ENCODE measurements around the gene SHTN1. TPM values are rescaled to one million over a fixed set of nuclear protein-coding genes. Genes with fewer than 3 reads are reported as not detected.

The SHTN1 gene
- total and polyA plus RNA-seq, 2 of the 4 experiments (the other 2 are of a cell fraction): 0.54 to 2.3 TPM

- H3K18ac ChIP-seq (ENCODE audit: low read depth, low read length): no peak overlapping the region
- H3K4me1 ChIP-seq (ENCODE audit: control insufficient read depth, insufficient read depth, low read length): no peaks in the 10 kb centered on the region; the same call in 1 of the 2 replicates
- H4K8ac ChIP-seq (ENCODE audit: low read depth in 2 of 2, low read length in 2 of 2): no peak overlapping the region
- POLR2A ChIA-PET (ENCODE audit: unreplicated experiment): no interaction called here
- H2BK120ac ChIP-seq (ENCODE audit: low read depth, low read length): no peak overlapping the region
- ATAC-seq (ENCODE audit: low read depth): no peak
- no peaks in the 10 kb centered on the region for H3K9me3 ChIP-seq (ENCODE audit: control insufficient read depth, insufficient read depth, low read length)
- WGBS, 2 experiments (ENCODE audit: extremely low coverage in 2 of 2, insufficient read length in 1 of 2): 71% methylated on average over 1 of the region's 2 CpGs; no CpG with 5 or more reads in 1 of the 2 experiments
- no peak overlapping the region for H3K4me2 ChIP-seq (ENCODE audit: low read depth, low read length)
- H3K9me1 ChIP-seq (ENCODE audit: insufficient read depth, low read length): no peaks in the 10 kb centered on the region
- no peak overlapping the region for H3K27ac ChIP-seq (ENCODE audit: insufficient read depth, low read length)
- peaks cover 3 to 6% of the 10 kb centered on the region in 2 experiments; a peak in 1 of 4 replicates for H3K79me1 ChIP-seq (ENCODE audit: low read depth in 1 of 2, low read length in 2 of 2)
- no peak for DNase-seq
- no peak overlapping the region for H2BK15ac ChIP-seq (ENCODE audit: low read depth, low read length)
- no peaks in the 10 kb centered on the region for H3K36me3 ChIP-seq (ENCODE audit: control insufficient read depth, insufficient read depth, low read length)
- no peak overlapping the region for H3K4ac ChIP-seq (ENCODE audit: low read depth, low read length)
- intact Hi-C loops (cut with micrococcal nuclease): loop anchor here (5.0 to 10.0 kb wide), 2 partner anchors 153 to 164 kb away; partner anchors contain the start of gene ENO4
- dilution Hi-C loops (cut with HindIII; ENCODE audit: low sequenced_read_pairs, unreplicated experiment): no loop called here
- no peak overlapping the region for H2AK5ac ChIP-seq (ENCODE audit: low read depth, low read length)
- no peak overlapping the region for H3K23ac ChIP-seq (ENCODE audit: low read depth, low read length)
- H3K14ac ChIP-seq (replicated peaks; ENCODE audit: low read depth, low read length): no peak overlapping the region
- H3K4me3 ChIP-seq (ENCODE audit: insufficient read depth, low read depth, low read length): no peak overlapping the region
- no peak overlapping the region for H3K9ac ChIP-seq (ENCODE audit: low read depth, low read length)
- no peak overlapping the region for H2BK20ac ChIP-seq (ENCODE audit: low read depth, low read length)
- TF ChIP-seq ELK1 (IDR thresholded peaks at IDR 0.05; ENCODE audit: borderline replicate concordance, low read depth, low read length) (no peak), RAD21 (IDR thresholded peaks at IDR 0.05; ENCODE audit: low read length) (no peak), SMC3 (IDR thresholded peaks at IDR 0.05; ENCODE audit: low read depth, low read length) (no peak), POLR2A (IDR thresholded peaks at IDR 0.05; ENCODE audit: low read depth, low read length) (no peak), RFX5 (IDR thresholded peaks at IDR 0.05; ENCODE audit: low read depth, low read length) (no peak), BHLHE40 (IDR thresholded peaks at IDR 0.05; ENCODE audit: low read depth, low read length) (no peak), MAFK (IDR thresholded peaks at IDR 0.05; ENCODE audit: low read depth, low read length) (no peak), USF2 (IDR thresholded peaks at IDR 0.05; ENCODE audit: low read depth, low read length) (no peak), MAZ (IDR thresholded peaks at IDR 0.05; ENCODE audit: borderline replicate concordance, low read depth, low read length) (no peak), MXI1 (IDR thresholded peaks at IDR 0.05; ENCODE audit: borderline replicate concordance, low read depth, low read length) (no peak), NFE2L2 (IDR thresholded peaks at IDR 0.05; ENCODE audit: low read depth, low read length) (no peak), CEBPB (IDR thresholded peaks at IDR 0.05; ENCODE audit: low read depth, low read length) (no peak), FOS (IDR thresholded peaks at IDR 0.05; ENCODE audit: low read depth, low read length) (no peak), RCOR1 (IDR thresholded peaks at IDR 0.05; ENCODE audit: insufficient replicate concordance, low read length) (no peak)
- no peaks in the 10 kb centered on the region for H4K20me1 ChIP-seq (ENCODE audit: insufficient read depth, low read length)
- no peak overlapping the region for H2AFZ ChIP-seq (replicated peaks; ENCODE audit: low read length, poor library complexity)
- BruUV-seq (replicated peaks): no TSS peak
- no peak overlapping the region for H2BK5ac ChIP-seq (ENCODE audit: low read depth, low read length, poor library complexity, severe bottlenecking)
- CTCF ChIA-PET: no interaction called here
- H2AK9ac ChIP-seq (replicated peaks; ENCODE audit: low read depth, low read length, poor library complexity): no peak overlapping the region
- no peak overlapping the region for H4K5ac ChIP-seq (ENCODE audit: low read depth, low read length)
- H4K91ac ChIP-seq (ENCODE audit: insufficient read depth, low read depth, low read length): no peak overlapping the region
- in situ Hi-C loops (cut with MboI; ENCODE audit: low sequenced_read_pairs): no loop called here
- H3K27me3 ChIP-seq (ENCODE audit: control insufficient read depth, insufficient read depth, low read length): no peaks in the 10 kb centered on the region
- no peak overlapping the region for H3K56ac ChIP-seq (ENCODE audit: extremely low read depth, insufficient read depth, low read length)
Observed at GRCh38 chr10:117000580-117000979, 4.4 kb downstream of the SHTN1 start.
